Hematopoietic multipotent progenitor cell treated with erythropoietin and hydrocortisone succinate and interleukin-3 and kit ligand, for 4 days (in vitro differentiated cells): Measurements from ENCODE around the gene RAB8B.
"Not testable (repeated sequence)": the region's sequence is repeated elsewhere in the genome, so short reads cannot be mapped to it uniquely, and the experiment has no call there.

Experiments
- DNase-seq: peaks from one replicate; pipeline ENCODE4 v3.0.0-alpha.2; 2015

Gene RAB8B

DNA sequence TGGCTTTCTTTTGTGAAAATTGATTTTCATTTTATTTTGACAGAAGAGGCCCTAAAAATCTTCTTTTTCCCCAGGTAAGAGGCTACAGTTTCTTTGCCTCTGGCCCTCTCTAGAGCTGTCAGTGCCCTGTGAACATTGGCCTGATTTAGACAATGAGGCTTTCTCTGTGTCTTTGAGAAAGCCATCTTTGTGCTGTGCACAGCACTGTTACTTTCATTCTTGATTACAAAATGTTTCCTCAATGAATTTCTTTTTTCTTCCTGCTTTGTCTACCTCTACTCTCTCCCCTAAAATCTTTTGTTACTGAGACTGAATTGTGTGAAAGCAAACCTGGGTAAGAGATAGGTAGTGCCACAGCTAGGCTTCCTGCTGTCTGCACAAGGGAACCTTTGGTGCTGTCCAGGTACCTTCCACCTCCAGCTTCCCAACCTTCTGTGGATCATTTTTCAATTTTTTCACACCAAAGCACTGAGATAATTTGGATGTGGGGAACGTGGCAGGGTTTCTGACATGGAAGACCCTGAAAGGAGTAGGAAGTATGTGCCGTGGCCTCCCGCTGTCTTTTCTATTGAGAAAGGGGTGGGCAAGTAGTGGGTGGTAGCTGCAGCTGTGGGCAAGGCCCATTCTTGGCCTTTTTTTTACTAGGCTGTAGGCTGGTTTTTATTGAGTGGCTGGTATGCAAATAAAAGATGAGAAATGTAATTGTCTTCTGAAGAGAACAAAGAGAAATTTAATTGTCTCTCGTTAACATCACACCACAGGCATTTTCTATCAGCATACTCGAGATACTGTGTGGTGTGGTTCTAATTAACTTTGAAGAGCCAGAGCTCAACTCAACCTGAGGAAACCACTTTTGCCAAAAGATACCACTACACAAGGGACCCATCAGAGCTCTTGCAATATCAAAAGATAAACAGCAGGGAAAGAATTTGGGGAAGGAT is 21.0 kb downstream of the RAB8B start:
- peak; percentile 67 for DNase-seq

GRCh38 chr15:63211092-63211490 is 21.7 kb downstream of the RAB8B start:
- DNase-seq, result no peak

GRCh38 chr15:63211549-63211948 is 22.1 kb downstream of the RAB8B start:
- DNase-seq, result no peak

- DNase-seq, result peak; percentile 62
Measured at GRCh38 chr15:63212050-63213004, 22.9 kb downstream of the RAB8B start.

- peak; percentile 37 for DNase-seq
Measured at GRCh38 chr15:63218100-63218808, 28.8 kb downstream of the RAB8B start.

DNA sequence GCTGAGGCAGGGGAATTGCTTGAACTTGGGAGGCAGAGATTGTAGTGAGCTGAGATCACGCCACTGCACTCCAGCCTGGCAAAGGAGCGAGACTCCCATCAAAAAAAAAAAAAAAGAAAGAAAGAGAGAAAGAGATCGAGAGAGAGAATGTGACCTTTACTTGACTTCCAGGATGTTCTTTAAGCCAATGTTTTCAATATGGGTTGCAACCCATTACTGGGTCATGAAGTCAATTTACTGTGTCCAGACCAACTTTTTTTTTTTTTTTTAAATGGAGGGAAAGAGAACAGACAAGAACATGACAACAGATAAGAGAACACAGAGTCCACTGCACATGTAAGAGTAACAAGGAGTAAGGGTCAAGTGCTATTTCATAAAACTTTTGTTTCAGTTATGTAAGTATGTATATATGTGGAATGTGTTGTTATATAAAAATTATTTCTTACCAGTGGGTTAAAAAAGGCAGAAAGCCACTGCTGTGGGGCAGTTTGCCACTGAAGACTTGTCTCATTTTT is 29.8 kb downstream of the RAB8B start:
- DNase-seq, result no peak

DNA sequence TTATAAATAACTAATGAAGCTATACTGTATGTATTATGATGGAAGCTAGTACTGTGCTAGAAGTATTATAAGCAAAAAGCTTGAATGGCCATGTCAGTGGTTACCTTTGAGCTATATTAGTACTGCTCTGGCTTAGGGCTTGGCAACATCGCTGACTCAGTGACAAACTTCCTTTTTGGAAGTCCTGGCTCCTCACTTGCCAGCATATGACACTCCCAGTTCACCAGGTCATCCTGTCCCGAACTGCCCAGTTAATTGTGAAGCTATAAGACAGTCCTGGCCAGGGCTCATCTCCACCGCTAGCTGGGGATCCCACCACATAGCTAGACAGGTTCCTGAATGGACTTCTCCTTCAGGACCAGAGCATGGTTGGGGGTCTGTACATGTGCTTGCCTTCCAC is 31.9 kb downstream of the RAB8B start:
- no peak for DNase-seq

DNA sequence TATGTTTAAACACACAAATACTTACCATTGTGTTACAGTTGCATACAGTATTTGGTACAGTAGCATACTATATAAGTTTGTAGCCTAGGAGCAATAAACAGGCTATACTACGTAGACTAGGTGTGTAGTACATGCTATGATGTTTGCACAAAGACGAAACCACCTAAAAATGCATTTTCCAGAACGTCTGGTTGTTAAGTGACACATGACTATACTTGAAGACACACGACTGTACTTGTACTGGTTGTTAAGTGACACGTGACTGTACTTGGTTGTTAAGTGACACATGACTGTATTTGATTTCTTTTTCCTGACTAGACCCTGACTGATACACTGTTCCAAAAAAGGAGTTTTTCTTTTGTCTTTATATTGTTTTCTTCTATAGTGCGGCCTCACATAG is 34.1 kb downstream of the RAB8B start:
- no peak for DNase-seq

- no peak for DNase-seq
Measured at GRCh38 chr15:63225381-63225780, 36.0 kb downstream of the RAB8B start.

- peak; percentile 57 for DNase-seq
Measured at GRCh38 chr15:63226155-63226883, 36.9 kb downstream of the RAB8B start.

DNA sequence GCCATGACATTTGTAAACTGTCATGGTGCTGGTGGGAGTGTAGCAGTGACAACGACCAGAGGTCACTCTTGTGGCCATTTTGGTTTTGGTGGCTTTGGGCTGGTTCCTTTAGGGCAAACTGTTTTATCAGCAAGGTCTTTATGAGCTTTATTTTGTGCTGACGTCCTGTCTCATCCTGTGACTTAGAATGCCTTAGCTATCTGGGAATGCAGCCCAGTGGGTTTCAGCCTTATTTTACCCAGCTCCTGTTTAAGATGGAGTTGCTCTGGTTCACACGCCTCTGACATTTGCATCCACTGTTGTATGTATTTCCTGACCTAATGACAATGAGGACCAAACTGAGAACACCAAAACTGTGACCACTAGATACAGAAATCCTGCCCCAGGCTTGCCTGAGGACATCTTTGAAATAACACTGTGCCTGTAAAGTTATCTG is 37.6 kb downstream of the RAB8B start:
- DNase-seq, result peak; percentile 61

DNA sequence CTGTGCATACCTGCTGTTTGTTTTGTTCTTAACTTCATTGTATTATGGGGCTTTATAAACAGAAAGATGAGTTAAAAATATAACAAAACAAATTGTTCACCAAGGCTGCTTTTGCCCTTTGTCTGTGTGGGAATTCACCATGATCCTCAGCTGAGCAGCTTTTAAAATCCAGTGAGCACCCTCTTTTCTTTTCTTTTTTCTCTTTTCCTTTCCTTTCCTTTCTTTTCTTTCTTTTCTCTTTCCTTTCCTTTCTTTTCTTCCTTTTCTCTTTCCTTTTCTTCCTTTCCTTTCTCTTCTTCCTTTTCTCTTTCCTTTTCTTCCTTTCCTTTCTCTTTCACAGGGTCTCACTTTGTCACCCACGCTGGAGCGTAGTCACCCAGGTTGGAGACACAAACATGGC is 38.3 kb downstream of the RAB8B start:
- no peak for DNase-seq

- no peak for DNase-seq
Measured at GRCh38 chr15:63231206-63231605, 41.8 kb downstream of the RAB8B start.

- peak; percentile 50 for DNase-seq
Measured at GRCh38 chr15:63231706-63232105, 42.3 kb downstream of the RAB8B start.

DNA sequence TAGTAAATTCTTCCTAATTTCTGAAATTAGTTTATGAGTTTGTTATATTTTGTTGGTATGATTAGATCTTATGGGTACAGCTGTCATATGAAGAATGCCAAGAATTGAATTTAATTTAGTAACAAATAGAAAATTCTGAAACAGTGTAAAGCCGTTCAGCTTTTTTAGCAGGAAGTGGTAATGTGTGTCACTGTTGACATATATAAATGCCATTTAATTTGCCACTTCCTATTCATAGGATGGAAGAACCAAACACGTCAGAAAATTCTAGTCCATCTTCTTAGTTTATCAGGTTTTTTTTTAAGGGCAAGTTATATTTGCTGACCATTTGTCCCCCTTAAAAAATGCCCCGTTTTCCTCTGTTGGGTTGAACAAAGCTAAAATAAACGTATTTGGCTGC is 43.0 kb downstream of the RAB8B start:
- DNase-seq, result peak; percentile 54

GRCh38 chr15:63232943-63233342 is 43.5 kb downstream of the RAB8B start:
- peak; percentile 40 for DNase-seq

DNA sequence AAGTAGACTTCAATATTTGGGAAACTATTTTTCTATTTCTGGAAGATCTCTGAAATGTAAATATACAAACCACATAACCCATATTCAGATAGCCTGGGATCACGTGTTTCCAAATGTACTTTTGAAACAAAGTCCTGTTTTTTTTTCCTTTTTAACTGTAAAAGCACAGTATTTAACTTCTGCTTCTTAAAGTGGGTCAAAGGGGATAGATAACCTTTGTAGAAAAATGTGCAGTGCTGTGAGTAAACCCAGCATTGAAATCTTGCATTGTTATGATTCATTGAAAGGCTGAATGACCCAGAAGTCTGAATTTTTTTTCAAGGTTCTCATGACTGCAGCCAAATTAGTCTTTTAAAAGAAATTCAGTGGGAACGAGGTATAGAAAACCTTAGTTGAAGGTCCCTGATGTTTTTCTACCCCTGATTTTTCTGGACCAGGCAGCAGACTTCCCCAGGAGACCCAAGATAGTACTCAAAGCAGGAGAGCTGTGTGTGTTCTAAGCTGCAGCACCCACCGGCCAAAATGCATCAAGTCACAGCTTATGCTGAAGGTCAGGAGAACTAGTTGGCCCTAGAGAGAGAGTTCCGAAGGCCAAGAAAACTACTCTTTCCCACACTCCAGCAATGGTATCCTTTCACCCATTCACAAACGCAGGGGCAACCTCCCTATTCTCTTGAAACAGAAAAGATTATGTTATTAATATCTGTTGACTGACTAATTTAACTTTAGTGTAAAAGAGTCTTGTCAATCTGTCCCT is 44.4 kb downstream of the RAB8B start:
- peak; percentile 66 for DNase-seq

DNA sequence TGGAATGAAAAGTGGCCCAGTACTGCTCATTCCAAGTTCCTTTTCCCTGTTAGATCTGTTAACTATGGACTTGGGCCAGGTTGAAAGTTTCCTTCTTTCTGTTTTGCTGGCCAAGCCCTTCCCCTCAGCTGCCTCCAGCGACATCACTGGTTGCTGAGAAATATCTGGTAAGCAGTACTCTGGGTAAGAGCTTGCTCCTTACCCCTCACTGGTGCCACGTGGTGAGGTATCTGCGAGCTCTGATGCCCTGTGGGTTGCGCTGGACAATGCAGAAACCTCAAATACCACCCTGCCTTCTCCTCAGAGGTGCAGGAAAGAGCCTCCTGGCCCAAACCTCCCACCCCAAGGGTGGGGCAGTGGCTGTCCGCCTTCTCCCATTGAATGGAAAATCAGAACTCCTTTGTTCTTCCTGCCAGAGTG is 45.1 kb downstream of the RAB8B start:
- peak; percentile 65 for DNase-seq

- no peak for DNase-seq
Measured at GRCh38 chr15:63236272-63236671, 46.9 kb downstream of the RAB8B start.

- DNase-seq, result not testable (repeated sequence)
Measured at GRCh38 chr15:63237086-63237485, 47.7 kb downstream of the RAB8B start.

GRCh38 chr15:63238171-63238570 is 48.8 kb downstream of the RAB8B start:
- DNase-seq, result peak; percentile 63
